Measurements from ENCODE around the gene EYA4. TPM values are rescaled to one million over a fixed set of nuclear protein-coding genes. Genes with fewer than 3 reads are reported as not detected.

Gene EYA4
- total RNA-seq, 1 experiment from 2014 or later, result 10.0 TPM

- H3K4me2 ChIP-seq (ENCODE audit: low read length), result no peak overlapping the region
- intact Hi-C loops (cut with micrococcal nuclease), result loop anchor here (5.0 kb wide), 2 partner anchors 77 to 222 kb away; no protein-coding TSS in a partner anchor
- CTCF ChIA-PET, result no interaction called here
Observed at GRCh38 chr6:133289733-133290306, 48.7 kb downstream of the EYA4 start.

GRCh38 chr6:133290930-133291329 lies 49.8 kb downstream of the EYA4 start:
- ChIA-PET POLR2A (ENCODE audit: unreplicated experiment) (no interaction called here), CTCF (no interaction called here)
- H3K79me2 ChIP-seq (ENCODE audit: low read length), result no peaks in the 10 kb centered on the region; the same call in 1 of the 2 replicates
- H3K4me2 ChIP-seq (ENCODE audit: low read length), result no peak overlapping the region
- H3K9me3 ChIP-seq (ENCODE audit: low read length), result no peaks in the 10 kb centered on the region
- H4K20me1 ChIP-seq (ENCODE audit: low read length), result no peaks in the 10 kb centered on the region
- no peak overlapping the region for H3K27ac ChIP-seq (ENCODE audit: low read length)
- no peaks in the 10 kb centered on the region for H3K36me3 ChIP-seq (ENCODE audit: low read depth, low read length)
- BruUV-seq (replicated peaks), result no TSS peak
- ATAC-seq, result no peak
- H2AFZ ChIP-seq (ENCODE audit: low read length), result no peak overlapping the region
- no peaks in the 10 kb centered on the region for H3F3A ChIP-seq (ENCODE audit: low read length, unreplicated experiment)
- no peaks in the 10 kb centered on the region for H3K27me3 ChIP-seq (ENCODE audit: low read length)
- no peaks in the 10 kb centered on the region for H3K9me2 ChIP-seq (replicated peaks; ENCODE audit: low read length)
- TF ChIP-seq CTCF (conservative IDR thresholded peaks at IDR 0.05; ENCODE audit: low read depth, low read length) (no peak), EZH2phosphoT487 (IDR thresholded peaks at IDR 0.05; ENCODE audit: borderline replicate concordance, low read length) (no peak), EZH2 (IDR thresholded peaks at IDR 0.05; ENCODE audit: low read length, unreplicated experiment) (no peak)
- no peak overlapping the region for H3K9ac ChIP-seq (ENCODE audit: low read length)
- DNase-seq, result no peak
- intact Hi-C loops (cut with micrococcal nuclease), result no loop called here
- H3K4me3 ChIP-seq (ENCODE audit: low read length), result no peak overlapping the region
- no peaks in the 10 kb centered on the region for H3K4me1 ChIP-seq (ENCODE audit: insufficient read depth, low read length)

More at GRCh38 chr6:133289733-133290306, 48.7 kb downstream of the EYA4 start:
- POLR2A ChIA-PET (ENCODE audit: unreplicated experiment), result no interaction called here
- no peaks in the 10 kb centered on the region for H3K4me1 ChIP-seq (ENCODE audit: insufficient read depth, low read length)
- no TSS peak for BruUV-seq (replicated peaks)
- H4K20me1 ChIP-seq (ENCODE audit: low read length), result no peaks in the 10 kb centered on the region
- no peak overlapping the region for H3K27ac ChIP-seq (ENCODE audit: low read length)
- no peaks in the 10 kb centered on the region; the same call in 1 of the 2 replicates for H3K79me2 ChIP-seq (ENCODE audit: low read length)
- H3K9me3 ChIP-seq (ENCODE audit: low read length), result no peaks in the 10 kb centered on the region
- H3K9me2 ChIP-seq (replicated peaks; ENCODE audit: low read length), result no peaks in the 10 kb centered on the region
- no peak overlapping the region for H2AFZ ChIP-seq (ENCODE audit: low read length)
- ATAC-seq (no peak), DNase-seq (no peak)
- no peak for TF ChIP-seq EZH2 (IDR thresholded peaks at IDR 0.05; ENCODE audit: low read length, unreplicated experiment)
- TF ChIP-seq EZH2phosphoT487 (IDR thresholded peaks at IDR 0.05; ENCODE audit: borderline replicate concordance, low read length), result no peak
- no peak for TF ChIP-seq CTCF (conservative IDR thresholded peaks at IDR 0.05; ENCODE audit: low read depth, low read length)
- H3F3A ChIP-seq (ENCODE audit: low read length, unreplicated experiment), result no peaks in the 10 kb centered on the region
- H3K36me3 ChIP-seq (ENCODE audit: low read depth, low read length), result no peaks in the 10 kb centered on the region
- no peak overlapping the region for H3K4me3 ChIP-seq (ENCODE audit: low read length)
- no peak overlapping the region for H3K9ac ChIP-seq (ENCODE audit: low read length)
- no peaks in the 10 kb centered on the region for H3K27me3 ChIP-seq (ENCODE audit: low read length)

- ChIA-PET CTCF (no interaction called here), POLR2A (ENCODE audit: unreplicated experiment) (no interaction called here)
- ATAC-seq (no peak), DNase-seq (no peak)
- Histone ChIP-seq H4K20me1 (ENCODE audit: low read length) (no peaks in the 10 kb centered on the region), H3K4me2 (ENCODE audit: low read length) (no peak overlapping the region), H3K27me3 (ENCODE audit: low read length) (no peaks in the 10 kb centered on the region), H3K9me3 (ENCODE audit: low read length) (no peaks in the 10 kb centered on the region), H2AFZ (ENCODE audit: low read length) (no peak overlapping the region), H3F3A (ENCODE audit: low read length, unreplicated experiment) (no peaks in the 10 kb centered on the region), H3K4me3 (ENCODE audit: low read length) (no peak overlapping the region), H3K9ac (ENCODE audit: low read length) (no peak overlapping the region), H3K4me1 (ENCODE audit: insufficient read depth, low read length) (no peaks in the 10 kb centered on the region), H3K79me2 (ENCODE audit: low read length) (no peaks in the 10 kb centered on the region; the same call in 1 of the 2 replicates), H3K9me2 (replicated peaks; ENCODE audit: low read length) (no peaks in the 10 kb centered on the region), H3K36me3 (ENCODE audit: low read depth, low read length) (no peaks in the 10 kb centered on the region), H3K27ac (ENCODE audit: low read length) (no peak overlapping the region)
- TF ChIP-seq EZH2phosphoT487 (IDR thresholded peaks at IDR 0.05; ENCODE audit: borderline replicate concordance, low read length) (no peak), CTCF (conservative IDR thresholded peaks at IDR 0.05; ENCODE audit: low read depth, low read length) (no peak), EZH2 (IDR thresholded peaks at IDR 0.05; ENCODE audit: low read length, unreplicated experiment) (no peak)
- intact Hi-C loops (cut with micrococcal nuclease), result no loop called here
- no TSS peak for BruUV-seq (replicated peaks)
Observed at GRCh38 chr6:133291671-133292070, 50.5 kb downstream of the EYA4 start.

Data from PC-3 (cell line).